Gastroesophageal sphincter (tissue), 3 donors: ENCODE measurements around the gene NCK2.

Experiments used
- CTCF ChIP-seq, 4 experiments: fragments of 200-600 bp in 2 of 4; fragments of 450-650 bp in 2 of 4; sonication (generic) in 1 of 4; IDR thresholded peaks; one replicate each; pipeline ENCODE4 v1.5.1; 2017 to 2019; ENCODE audit warnings: antibody characterized with exemption in 4 of 4, mild to moderate bottlenecking in 2 of 4, moderate library complexity in 2 of 4
- POLR2AphosphoS5 ChIP-seq: sonication (generic); formaldehyde crosslinking; IDR thresholded peaks from one replicate; pipeline ENCODE4 v1.6.1; 2017; ENCODE audit warnings: antibody characterized with exemption

- no peak for TF ChIP-seq POLR2AphosphoS5
- TF ChIP-seq CTCF (IDR thresholded peaks at IDR 0.05): no peak
These were observed 172.5 kb downstream of the NCK2 start for GRCh38 chr2:105917226-105917625.
